ENCODE results near the gene TRAPPC3. TPM values are rescaled to one million over a fixed set of nuclear protein-coding genes. Genes with fewer than 3 reads are reported as not detected.

Gene TRAPPC3
- total RNA-seq, 4 donors from 2014 or later = 101 to 156 (median 148) TPM

DNA sequence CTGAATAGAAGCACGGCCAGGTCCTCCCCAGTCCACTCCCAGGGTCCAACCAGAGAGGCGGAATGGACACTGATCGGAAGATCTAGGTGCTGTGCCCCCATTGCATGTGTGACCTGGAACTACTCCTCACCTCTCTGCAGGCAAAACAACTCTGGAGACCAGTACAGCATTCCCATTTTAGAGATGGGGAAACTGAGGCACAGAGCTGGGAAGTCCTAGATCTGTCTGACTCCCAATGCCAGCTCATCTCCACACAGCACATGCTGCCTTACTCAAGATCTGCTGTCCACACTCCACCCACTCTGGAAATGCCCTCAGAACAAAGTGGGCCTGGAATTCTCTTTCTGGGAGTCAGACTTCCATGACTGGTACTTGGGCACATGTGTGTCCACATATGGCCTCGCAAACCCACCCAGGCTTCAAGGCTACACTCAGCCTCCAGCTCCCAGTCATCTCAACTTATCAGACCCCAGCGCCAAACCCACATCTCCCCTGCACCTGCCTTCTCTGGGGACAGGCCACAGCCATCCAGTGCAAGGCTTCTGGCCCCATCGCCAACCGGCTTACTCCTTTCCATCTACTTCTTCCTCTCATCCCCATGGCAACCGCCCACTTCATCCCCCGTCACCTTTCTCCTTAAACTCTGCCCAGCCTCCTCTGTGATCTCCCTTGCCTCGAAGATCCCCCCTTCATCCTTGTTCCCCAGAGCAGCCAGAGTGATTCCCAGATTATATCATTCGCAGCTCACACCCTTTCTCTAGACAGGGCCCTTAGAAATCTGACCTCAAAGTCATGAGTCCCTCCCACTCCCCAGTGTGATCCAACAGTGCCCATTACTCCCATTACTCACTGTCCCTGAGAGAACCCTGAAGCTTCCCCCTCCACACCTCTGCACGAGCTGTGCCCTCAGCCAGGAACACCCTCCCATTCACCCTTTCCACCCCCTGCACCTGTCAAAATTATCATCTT lies 26.9 kb downstream of the TRAPPC3 start:
- no peak overlapping the region for H3K27ac ChIP-seq
- H3K36me3 ChIP-seq = no peaks in the 10 kb centered on the region
- WGBS, 2 donors = 87 to 92% methylated on average over 12 of the region's 12 CpGs
- peaks cover 5 to 19% of the 10 kb centered on the region in 2 donors for H3K4me1 ChIP-seq
- H3K27me3 ChIP-seq = no peaks in the 10 kb centered on the region
- DNase-seq = no peak
- TF ChIP-seq, protein P1, sequence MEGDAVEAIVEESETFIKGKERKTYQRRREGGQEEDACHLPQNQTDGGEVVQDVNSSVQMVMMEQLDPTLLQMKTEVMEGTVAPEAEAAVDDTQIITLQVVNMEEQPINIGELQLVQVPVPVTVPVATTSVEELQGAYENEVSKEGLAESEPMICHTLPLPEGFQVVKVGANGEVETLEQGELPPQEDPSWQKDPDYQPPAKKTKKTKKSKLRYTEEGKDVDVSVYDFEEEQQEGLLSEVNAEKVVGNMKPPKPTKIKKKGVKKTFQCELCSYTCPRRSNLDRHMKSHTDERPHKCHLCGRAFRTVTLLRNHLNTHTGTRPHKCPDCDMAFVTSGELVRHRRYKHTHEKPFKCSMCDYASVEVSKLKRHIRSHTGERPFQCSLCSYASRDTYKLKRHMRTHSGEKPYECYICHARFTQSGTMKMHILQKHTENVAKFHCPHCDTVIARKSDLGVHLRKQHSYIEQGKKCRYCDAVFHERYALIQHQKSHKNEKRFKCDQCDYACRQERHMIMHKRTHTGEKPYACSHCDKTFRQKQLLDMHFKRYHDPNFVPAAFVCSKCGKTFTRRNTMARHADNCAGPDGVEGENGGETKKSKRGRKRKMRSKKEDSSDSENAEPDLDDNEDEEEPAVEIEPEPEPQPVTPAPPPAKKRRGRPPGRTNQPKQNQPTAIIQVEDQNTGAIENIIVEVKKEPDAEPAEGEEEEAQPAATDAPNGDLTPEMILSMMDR (IDR thresholded peaks at IDR 0.05) = no peak
- no peak for TF ChIP-seq POLR2A (IDR thresholded peaks at IDR 0.05)
- intact Hi-C loops (cut with DNase I) = no loop called here
- no peaks in the 10 kb centered on the region for H3K9me3 ChIP-seq
- no peak overlapping the region for H3K4me3 ChIP-seq (replicated peaks in 1 of 3)

DNA sequence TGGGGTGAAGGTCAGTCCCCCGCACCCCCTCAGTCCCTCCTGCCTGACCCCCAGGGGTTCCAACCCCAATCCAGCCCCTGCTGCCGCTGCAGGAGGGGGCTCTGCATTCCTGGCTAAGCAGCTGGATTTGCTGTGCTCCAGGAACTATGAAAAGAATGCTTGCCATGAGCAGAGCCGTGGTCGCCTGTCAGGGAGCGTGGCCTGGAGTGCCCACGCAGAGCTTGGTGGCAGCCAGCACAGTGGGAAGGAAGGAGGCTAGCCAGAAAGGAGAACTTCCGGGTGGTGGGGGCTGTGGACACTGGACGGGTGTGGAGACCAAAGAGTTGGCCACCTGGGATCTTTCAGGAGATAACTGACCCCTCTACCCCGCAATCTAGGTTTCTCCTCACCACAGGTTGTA lies 29.8 kb downstream of the TRAPPC3 start:
- H3K27me3 ChIP-seq = no peaks in the 10 kb centered on the region
- WGBS, 2 donors = 57 to 74% methylated on average over 7 to 8 of the region's 9 CpGs
- TF ChIP-seq POLR2A (IDR thresholded peaks at IDR 0.05) = no peak
- peaks cover 0 to 7% of the 10 kb centered on the region in 2 donors for H3K4me1 ChIP-seq
- H3K36me3 ChIP-seq = no peaks in the 10 kb centered on the region
- no peak overlapping the region for H3K27ac ChIP-seq
- intact Hi-C loops (cut with DNase I) = no loop called here
- no peaks in the 10 kb centered on the region for H3K9me3 ChIP-seq
- no peak for DNase-seq
- no peak overlapping the region for H3K4me3 ChIP-seq (replicated peaks in 1 of 3)

DNA sequence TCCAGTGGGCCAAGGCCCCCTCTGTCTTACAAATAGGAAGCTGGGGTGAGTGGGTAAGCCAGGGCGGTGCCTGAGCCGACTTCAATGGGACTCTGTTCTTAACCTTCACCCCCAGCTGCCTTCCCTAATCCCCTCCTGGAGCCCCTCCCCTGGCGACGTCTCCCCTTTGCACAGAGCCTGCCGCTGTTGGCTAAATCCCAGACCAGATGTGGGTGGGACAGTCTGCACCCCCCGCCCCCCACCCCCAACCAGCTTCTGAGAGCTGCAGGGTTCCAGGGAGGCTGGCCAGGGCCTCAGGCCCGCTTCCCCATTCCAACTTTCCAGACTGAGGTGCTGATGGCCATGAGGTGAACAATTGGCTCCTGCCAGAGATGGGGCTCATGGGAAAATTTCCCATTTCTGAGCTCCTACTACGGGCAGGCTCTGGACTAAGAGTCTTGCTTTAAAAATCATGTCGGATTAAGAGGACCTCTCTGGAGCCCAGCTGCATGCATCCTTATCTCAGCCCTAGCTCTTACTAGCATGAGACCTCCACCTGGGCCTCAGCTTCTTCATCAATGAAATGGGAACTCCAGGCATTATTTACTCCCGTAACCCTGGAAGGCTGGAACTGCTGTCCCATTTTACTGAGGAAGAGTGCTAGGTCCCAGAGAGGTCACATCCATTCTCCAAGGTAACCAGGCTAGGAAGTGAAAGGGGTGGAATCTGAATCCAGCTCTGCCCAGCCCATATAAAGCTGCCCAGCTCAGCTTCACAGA lies 30.7 kb downstream of the TRAPPC3 start:
- H3K4me3 ChIP-seq (replicated peaks in 1 of 3) = no peak overlapping the region
- no peaks in the 10 kb centered on the region for H3K9me3 ChIP-seq
- intact Hi-C loops (cut with DNase I) = no loop called here
- no peak for DNase-seq
- no peaks in the 10 kb centered on the region for H3K36me3 ChIP-seq
- H3K4me1 ChIP-seq = no peaks in the 10 kb centered on the region
- no peak for TF ChIP-seq POLR2A (IDR thresholded peaks at IDR 0.05)
- no peaks in the 10 kb centered on the region for H3K27me3 ChIP-seq
- 72 to 78% methylated on average over 9 of the region's 10 CpGs for WGBS, 2 donors
- no peak overlapping the region for H3K27ac ChIP-seq

DNA sequence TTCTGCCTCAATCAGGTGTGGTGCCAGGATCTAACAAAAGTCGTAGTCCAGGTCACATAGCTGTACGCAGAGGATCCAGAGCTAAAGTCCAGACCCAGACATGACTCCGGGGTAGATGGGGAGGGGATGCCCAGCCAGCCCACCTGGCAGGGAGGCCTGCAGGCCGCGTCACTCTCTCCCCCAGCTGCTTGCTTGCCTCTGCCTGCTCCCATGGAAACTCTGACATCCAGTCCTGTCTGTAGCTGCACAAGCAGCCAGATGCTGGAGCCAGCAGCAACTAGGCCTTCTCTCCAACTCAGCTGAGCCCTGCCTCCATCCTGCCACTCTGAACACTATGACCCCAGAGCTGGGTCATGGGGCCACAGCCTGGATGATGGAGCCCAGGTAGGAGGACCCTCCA lies 32.4 kb downstream of the TRAPPC3 start:
- no peaks in the 10 kb centered on the region for H3K9me3 ChIP-seq
- no peak overlapping the region for H3K4me3 ChIP-seq (replicated peaks in 1 of 3)
- no peaks in the 10 kb centered on the region for H3K27me3 ChIP-seq
- no peaks in the 10 kb centered on the region for H3K4me1 ChIP-seq
- intact Hi-C loops (cut with DNase I) = no loop called here
- no peak overlapping the region for H3K27ac ChIP-seq
- 79 to 94% methylated on average over 2 to 5 of the region's 5 CpGs for WGBS, 2 donors
- no peaks in the 10 kb centered on the region for H3K36me3 ChIP-seq
- TF ChIP-seq, protein P1 (IDR thresholded peaks at IDR 0.05) = no peak
- TF ChIP-seq POLR2A (IDR thresholded peaks at IDR 0.05) = no peak
- DNase-seq = no peak

DNA sequence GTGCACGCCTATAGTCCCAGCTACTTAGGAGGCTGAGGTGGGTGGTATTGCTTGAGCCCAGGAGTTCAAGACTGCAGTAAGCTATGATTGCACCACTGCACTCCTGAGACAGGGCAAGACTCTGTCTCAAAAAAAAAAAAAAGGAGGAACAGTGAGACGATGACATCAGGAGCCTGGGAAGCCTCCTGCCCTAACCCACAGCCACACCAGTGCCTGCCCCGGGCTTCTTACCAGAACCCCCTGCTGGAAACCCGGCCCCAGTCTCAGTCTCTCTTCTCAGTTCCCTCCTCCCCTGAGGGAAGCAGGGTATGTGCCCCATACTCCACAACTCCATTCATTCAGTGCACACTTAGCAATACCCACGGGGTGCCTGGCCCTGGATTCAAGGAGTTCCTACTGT lies 33.4 kb downstream of the TRAPPC3 start:
- intact Hi-C loops (cut with DNase I) = no loop called here
- no peaks in the 10 kb centered on the region for H3K36me3 ChIP-seq
- H3K9me3 ChIP-seq = no peaks in the 10 kb centered on the region
- WGBS, 2 donors = 79% methylated on average over 5 of the region's 5 CpGs
- H3K4me1 ChIP-seq = peaks cover 0 to 1% of the 10 kb centered on the region in 2 donors
- no peak for TF ChIP-seq POLR2A (IDR thresholded peaks at IDR 0.05)
- TF ChIP-seq, protein P1 (IDR thresholded peaks at IDR 0.05) = no peak
- H3K4me3 ChIP-seq (replicated peaks in 1 of 3) = no peak overlapping the region
- DNase-seq = no peak
- no peaks in the 10 kb centered on the region for H3K27me3 ChIP-seq
- H3K27ac ChIP-seq = no peak overlapping the region
